ENCODE results near the gene IGHMBP2.

Gene IGHMBP2

GRCh38 chr11:68890490-68891231 is 13.0 kb upstream of the IGHMBP2 start:
- no peak for DNase-seq

GRCh38 chr11:68891351-68891948 is 12.2 kb upstream of the IGHMBP2 start:
- DNase-seq = no peak

DNA sequence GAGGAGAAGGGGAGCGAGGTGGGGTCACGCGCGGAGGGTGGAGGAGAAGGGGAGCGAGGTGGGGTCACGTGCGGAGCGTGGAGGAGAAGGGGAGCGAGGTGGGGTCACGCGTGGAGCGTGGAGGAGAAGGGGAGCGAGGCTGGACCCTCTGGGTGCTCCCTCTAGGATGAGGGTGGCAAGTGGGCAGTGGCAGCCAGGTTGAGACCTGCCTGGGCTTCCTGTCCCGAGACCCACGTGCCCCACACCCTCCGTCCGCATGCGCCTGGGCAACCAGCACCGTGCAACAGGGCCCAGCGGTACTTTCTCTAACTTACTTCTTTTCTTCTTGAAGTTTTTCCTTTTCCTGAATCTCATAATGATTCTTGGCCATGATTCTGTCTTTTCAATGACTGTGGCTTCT is 11.1 kb upstream of the IGHMBP2 start:
- DNase-seq = no peak

DNA sequence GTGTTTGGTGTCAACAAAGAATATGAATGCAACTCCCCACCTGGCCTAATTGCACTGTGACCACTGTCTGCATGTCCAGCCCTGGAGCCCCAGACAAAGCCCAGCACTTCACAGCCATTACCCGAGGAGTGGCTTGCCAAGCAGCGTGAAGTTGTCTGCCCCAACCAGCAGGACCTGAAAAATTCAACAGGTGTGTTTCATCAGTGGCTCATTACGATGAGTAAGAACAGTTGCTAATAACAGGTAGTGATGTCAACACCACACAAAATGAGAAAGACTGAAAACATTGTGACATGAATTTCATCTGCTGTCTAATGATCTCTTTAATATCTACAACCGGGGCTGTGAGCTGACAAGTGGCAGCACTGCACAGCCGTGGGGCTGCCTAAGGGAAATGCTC is 10.4 kb upstream of the IGHMBP2 start:
- no peak for DNase-seq

DNA sequence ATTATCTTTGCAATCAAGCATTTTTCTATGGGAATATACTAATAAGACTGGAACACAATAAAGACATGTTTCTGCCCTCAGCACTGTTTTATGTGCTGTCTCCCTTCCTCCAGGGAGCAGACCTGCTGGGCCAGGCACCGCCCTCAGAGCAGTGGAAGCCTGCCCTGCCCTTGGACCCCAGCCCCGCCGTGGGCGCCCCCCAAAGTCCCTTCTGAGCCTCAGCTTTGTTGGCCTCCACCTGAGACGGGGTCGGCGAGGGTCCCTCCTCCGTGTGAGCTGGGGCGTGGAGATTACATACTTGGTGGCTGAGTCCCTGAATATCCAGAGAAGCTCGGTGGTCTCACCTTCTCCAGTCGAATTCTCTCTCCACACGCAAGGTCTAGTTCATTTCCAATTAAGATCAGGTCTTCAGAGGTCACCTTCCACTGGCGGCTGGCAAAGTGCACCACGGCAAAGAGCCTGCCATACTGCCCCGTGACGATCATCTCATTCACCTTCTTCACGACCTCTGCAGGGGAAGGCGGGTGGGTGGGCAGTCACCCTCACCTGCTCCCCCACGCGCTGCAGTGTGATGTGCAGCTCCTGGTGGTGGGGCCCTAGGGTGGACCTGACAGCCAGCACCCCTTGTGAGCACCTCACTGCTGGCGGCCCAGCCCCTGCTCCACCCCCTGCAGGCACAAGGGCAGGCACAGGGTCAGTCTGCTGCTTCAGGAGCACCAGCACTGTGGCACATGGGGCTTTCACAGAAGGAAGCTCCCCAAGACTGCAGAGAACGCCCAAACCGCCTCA is 7.3 kb upstream of the IGHMBP2 start:
- no peak for DNase-seq

GRCh38 chr11:68897441-68897840 is 6.2 kb upstream of the IGHMBP2 start:
- no peak for DNase-seq

DNA sequence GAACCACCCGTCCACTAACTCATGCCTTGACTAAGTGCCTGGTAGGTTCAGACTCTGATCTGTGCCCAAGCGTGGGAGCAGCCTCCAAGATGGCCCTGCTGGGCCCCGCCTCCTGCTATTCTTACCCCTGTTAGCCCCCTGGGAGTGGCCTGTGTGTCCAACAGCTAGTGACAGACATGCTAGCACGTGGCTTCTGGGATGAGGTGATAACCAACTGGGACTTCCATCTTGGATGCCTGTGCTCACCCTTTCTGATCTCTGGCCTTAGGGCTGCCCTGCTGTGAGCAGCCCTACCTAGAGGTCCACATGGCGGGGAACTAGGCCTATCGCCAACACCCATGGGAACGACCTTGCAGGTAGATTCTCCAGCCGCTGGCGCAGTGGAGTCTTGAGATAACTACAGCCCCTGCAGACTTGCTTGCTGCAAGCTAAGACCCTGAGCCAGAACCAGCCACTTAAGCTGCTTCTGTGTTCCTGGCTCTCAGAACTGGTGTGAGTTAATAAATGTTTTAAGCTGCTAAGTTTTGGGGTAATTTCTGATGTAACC is 2.8 kb upstream of the IGHMBP2 start:
- DNase-seq = no peak

DNA sequence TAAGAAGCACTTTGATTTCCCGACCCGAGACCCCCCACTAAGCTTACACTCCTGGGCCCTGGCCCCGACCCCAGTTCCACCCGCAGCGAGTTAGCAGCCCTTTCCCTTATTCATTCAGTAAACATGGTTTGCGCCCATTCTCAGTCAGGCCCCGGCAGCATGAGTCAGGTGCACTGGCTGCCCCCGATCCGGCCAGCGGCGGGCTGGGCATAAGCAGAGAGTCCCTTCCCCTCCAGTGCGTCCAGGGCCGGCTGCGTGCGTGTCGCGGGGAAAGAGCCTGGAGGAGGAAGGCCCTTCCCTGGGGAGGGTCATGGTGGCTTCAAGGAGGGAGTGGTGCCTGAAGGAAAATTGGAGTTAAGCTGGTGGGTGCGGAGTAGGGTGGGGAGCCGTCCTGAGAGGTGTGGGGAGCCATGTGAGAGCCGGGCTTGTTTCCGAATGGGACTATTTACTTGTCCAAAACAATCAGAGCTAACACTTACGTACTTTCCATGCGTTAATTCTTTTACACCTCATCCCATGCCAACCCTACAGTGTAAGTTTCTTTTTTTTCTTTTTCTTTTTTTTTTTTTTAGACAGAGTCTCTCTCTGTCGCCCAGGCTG is 657 bp downstream of the IGHMBP2 start:
- DNase-seq = no peak

DNA sequence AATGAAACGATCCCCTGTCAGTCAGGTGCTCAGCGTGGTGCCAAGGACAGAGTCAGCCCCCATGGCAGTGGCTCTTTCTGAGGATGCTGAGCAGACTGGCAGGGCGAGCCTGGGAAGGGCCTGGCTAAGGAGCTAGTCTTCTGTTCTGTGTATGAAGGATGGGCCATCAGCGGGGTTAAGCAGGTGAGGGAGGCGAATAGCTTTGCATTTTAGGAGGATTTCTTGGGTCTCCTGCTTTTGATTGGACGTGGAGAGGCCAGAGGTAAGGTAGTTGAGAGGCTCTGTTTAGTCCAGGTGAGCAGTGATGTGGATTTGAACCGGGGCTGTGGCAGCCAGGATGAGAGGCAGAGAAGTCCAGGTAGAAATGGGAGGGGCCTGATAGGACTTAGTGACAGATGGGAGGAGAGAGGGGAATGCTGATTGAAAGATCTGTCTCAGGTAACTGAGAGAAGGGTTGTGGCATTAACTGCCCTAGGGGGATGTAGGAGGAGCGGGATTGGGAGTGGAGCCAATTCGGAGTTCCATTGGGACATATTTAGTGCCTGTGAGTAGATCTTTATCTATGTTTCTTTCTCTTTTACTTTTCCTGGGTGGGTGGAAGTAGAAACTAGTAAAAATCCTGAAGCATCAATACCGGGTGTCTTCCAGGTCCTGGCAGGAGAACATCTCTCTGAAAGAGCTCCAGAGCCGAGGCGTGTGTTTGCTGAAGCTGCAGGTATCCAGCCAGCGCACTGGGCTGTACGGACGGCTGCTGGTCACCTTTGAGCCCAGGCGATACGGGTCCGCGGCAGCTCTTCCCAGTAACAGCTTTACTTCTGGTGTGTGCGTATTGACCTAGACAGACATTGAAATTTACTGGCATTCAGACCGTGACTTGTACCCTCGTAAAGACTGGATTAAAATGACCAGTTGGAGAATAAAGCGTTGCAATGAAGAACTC is 2.0 kb downstream of the IGHMBP2 start:
- DNase-seq = no peak

- DNase-seq = no peak
Observed at GRCh38 chr11:68908273-68908672, 4.6 kb downstream of the IGHMBP2 start.

DNA sequence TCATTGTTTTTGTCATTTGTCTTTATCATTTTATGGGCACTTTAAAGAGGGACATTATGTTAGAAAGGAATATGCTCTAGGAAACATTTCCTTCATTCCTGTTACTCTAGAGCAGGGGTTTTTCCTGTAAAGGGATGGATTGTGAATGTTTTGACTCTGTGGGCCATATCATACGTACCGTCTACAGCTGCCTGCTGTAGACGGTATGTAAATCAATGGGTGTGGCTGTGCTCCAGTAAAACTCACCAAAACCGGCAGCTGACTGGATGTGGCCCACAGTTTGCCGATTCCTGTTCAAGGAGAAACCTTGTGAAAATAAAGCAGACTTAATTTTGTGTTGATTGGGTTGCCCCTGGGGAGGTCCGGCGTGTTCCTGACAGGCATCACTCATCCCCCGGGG is 7.3 kb downstream of the IGHMBP2 start:
- DNase-seq = no peak

DNA sequence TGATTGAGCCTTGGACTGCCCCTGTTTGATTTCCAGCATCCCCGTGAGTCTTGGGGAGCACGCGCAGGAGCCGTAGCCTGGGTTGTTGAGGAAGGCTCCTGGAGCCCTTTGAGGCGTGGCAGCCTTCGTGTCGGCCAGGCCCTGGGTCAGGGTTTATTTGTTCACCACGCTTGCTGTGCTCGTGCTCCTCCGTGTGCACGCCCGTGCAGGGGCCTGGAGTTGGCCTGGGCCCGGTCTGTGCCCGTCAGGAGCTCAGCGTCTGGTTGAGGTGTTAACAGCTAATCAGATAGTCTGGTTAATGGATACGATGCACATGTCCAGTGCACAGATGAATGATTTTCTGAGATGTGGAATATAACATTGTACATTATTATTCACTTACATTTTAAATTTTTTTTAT is 8.0 kb downstream of the IGHMBP2 start:
- no peak for DNase-seq

DNA sequence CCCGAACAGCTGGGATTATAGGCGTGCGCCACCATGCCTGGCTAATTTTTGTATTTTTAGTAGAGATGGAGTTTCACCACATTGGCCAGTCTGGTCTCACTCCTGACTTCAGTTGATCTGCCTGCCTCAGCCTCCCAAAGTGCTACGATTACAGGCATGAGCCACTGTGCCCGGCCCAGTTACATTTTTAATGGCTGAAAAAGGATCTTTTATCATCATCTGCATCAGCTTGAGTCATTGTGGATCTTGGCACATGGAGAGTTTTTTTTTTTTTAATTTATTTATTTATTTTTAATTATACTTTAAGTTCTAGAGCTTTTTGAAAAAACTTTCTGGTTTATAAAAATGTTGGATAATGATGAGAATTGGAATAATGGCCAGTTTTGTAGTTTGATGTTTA is 8.6 kb downstream of the IGHMBP2 start:
- no peak for DNase-seq

DNA sequence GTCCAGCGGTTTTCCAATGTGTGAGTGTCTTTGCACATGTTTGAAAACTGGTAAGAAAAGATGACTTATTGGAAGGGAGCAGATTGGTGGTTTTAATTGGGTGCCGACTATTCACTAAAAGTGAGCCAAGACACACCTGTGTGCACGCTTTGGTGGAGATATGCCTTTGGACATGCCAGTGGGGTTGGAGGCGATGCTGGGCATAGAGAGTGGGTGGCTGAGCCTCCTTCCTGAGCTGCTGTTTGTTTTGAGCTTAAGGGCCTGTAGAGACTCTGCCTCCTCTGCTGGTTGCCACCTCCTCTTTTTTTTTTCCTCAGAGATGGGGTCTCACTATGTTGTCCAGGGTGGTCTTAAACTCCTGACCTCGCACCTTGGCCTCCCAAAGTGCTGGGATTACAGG is 9.5 kb downstream of the IGHMBP2 start:
- DNase-seq = no peak

DNA sequence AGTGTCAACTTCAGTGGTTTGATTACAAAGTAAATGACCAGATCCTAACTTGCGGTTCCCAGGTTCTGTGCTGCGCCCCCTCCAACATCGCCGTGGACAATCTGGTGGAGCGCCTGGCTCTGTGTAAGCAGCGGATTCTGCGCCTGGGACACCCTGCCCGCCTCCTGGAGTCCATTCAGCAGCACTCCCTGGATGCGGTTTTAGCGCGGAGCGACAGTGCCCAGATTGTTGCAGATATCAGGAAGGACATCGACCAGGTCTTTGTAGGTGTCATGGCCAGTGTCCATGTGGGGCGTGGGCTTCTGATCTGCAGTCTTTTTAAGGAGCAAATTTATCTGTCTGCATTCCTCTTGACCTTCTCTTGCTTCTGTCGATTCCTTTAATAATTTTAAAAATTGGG is 11.1 kb downstream of the IGHMBP2 start:
- no peak for DNase-seq

GRCh38 chr11:68916439-68916838 is 12.7 kb downstream of the IGHMBP2 start:
- DNase-seq = no peak

DNA sequence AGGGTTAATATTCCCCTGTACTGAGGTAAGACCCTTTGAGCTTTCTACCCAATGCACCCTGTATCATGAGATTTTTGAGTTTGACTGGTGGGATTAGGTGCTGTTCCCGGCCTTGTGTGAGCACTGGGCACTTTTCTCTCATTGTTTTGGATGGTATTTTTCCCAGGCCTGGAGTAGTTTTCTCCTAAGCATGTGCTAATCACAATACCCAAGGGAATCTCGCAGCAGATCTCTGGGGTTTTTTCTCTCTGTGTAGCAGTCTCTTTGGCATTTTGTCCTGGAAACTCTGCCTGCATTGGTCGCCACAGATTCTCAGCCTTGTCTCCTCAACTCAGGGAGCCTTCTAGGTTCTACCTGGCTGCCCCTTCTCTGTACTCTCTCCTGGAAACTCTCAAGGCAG is 19.9 kb downstream of the IGHMBP2 start:
- DNase-seq = no peak

- no peak for DNase-seq
Observed at GRCh38 chr11:68924073-68924925, 20.6 kb downstream of the IGHMBP2 start.

- no peak for DNase-seq
Observed at GRCh38 chr11:68925611-68926010, 21.9 kb downstream of the IGHMBP2 start.

- no peak for DNase-seq
Observed at GRCh38 chr11:68927280-68928135, 23.8 kb downstream of the IGHMBP2 start.
